Measurements from ENCODE around the gene ACTG1.
A peak's percentile ranks its signal among the peaks of the same experiment; 100 is the strongest.

The ACTG1 gene

GRCh38 chr17:81502471-81503017, 10.1 kb downstream of the ACTG1 start:
- no peak for TF ChIP-seq POLR2AphosphoS5 (IDR thresholded peaks at IDR 0.05; ENCODE audit: low read depth, low read length)
- no peak for TF ChIP-seq TAF1 (IDR thresholded peaks at IDR 0.05; ENCODE audit: low read depth, low read length)
- no peak for TF ChIP-seq PAX5 (IDR thresholded peaks at IDR 0.05; ENCODE audit: insufficient read depth, low read length, severe bottlenecking)
- no peak for TF ChIP-seq SPI1 (IDR thresholded peaks at IDR 0.05; ENCODE audit: low read depth, low read length)
- TF ChIP-seq POU2F2 (IDR thresholded peaks at IDR 0.05; ENCODE audit: low read depth, low read length): no peak
- no peak for TF ChIP-seq POLR2A (IDR thresholded peaks at IDR 0.05; ENCODE audit: low read depth, low read length)
- DNase-seq (ENCODE audit: insufficient read length, low spot score) (no peak), FAIRE-seq (no peak)

- no peak for DNase-seq (ENCODE audit: insufficient read length, low spot score)
- FAIRE-seq: no peak
- no peak for TF ChIP-seq PAX5 (IDR thresholded peaks at IDR 0.05; ENCODE audit: insufficient read depth, low read length, severe bottlenecking)
Observed at GRCh38 chr17:81500047-81500446, 12.6 kb downstream of the ACTG1 start.

- DNase-seq (ENCODE audit: insufficient read length, low spot score) (no peak), FAIRE-seq (no peak)
- no peak for TF ChIP-seq POU2F2 (IDR thresholded peaks at IDR 0.05; ENCODE audit: low read depth, low read length)
- no peak for TF ChIP-seq POLR2AphosphoS5 (IDR thresholded peaks at IDR 0.05; ENCODE audit: low read depth, low read length)
- no peak for TF ChIP-seq POLR2A (IDR thresholded peaks at IDR 0.05; ENCODE audit: low read depth, low read length)
- TF ChIP-seq TAF1 (IDR thresholded peaks at IDR 0.05; ENCODE audit: low read depth, low read length): no peak
- TF ChIP-seq PAX5 (IDR thresholded peaks at IDR 0.05; ENCODE audit: insufficient read depth, low read length, severe bottlenecking): no peak
- no peak for TF ChIP-seq SPI1 (IDR thresholded peaks at IDR 0.05; ENCODE audit: low read depth, low read length)
Observed at GRCh38 chr17:81499601-81499970, 13.0 kb downstream of the ACTG1 start.

- TF ChIP-seq POU2F2 (IDR thresholded peaks at IDR 0.05; ENCODE audit: low read depth, low read length) (no peak), TAF1 (IDR thresholded peaks at IDR 0.05; ENCODE audit: low read depth, low read length) (no peak), SPI1 (IDR thresholded peaks at IDR 0.05; ENCODE audit: low read depth, low read length) (no peak), PAX5 (IDR thresholded peaks at IDR 0.05; ENCODE audit: insufficient read depth, low read length, severe bottlenecking) (no peak), POLR2AphosphoS5 (IDR thresholded peaks at IDR 0.05; ENCODE audit: low read depth, low read length) (no peak), POLR2A (IDR thresholded peaks at IDR 0.05; ENCODE audit: low read depth, low read length) (no peak)
- DNase-seq (ENCODE audit: insufficient read length, low spot score) (no peak), FAIRE-seq (no peak)
Observed at GRCh38 chr17:81498953-81499600, 13.5 kb downstream of the ACTG1 start.

GRCh38 chr17:81494626-81495377, 17.8 kb downstream of the ACTG1 start:
- TF ChIP-seq PAX5 (IDR thresholded peaks at IDR 0.05; ENCODE audit: insufficient read depth, low read length, severe bottlenecking): no peak
- TF ChIP-seq POU2F2 (IDR thresholded peaks at IDR 0.05; ENCODE audit: low read depth, low read length): no peak
- TF ChIP-seq POLR2A (IDR thresholded peaks at IDR 0.05; ENCODE audit: low read depth, low read length): no peak
- TF ChIP-seq POLR2AphosphoS5 (IDR thresholded peaks at IDR 0.05; ENCODE audit: low read depth, low read length): no peak
- TF ChIP-seq TAF1 (IDR thresholded peaks at IDR 0.05; ENCODE audit: low read depth, low read length): no peak
- TF ChIP-seq SPI1 (IDR thresholded peaks at IDR 0.05; ENCODE audit: low read depth, low read length): no peak
- no peak for DNase-seq (ENCODE audit: insufficient read length, low spot score)
- peak; percentile 13 for FAIRE-seq

GRCh38 chr17:81493198-81494038, 19.2 kb downstream of the ACTG1 start:
- FAIRE-seq: no peak
- no peak for DNase-seq (ENCODE audit: insufficient read length, low spot score)
- no peak for TF ChIP-seq PAX5 (IDR thresholded peaks at IDR 0.05; ENCODE audit: insufficient read depth, low read length, severe bottlenecking)
- no peak for TF ChIP-seq TAF1 (IDR thresholded peaks at IDR 0.05; ENCODE audit: low read depth, low read length)
- TF ChIP-seq POLR2A (IDR thresholded peaks at IDR 0.05; ENCODE audit: low read depth, low read length): no peak
- no peak for TF ChIP-seq POLR2AphosphoS5 (IDR thresholded peaks at IDR 0.05; ENCODE audit: low read depth, low read length)
- no peak for TF ChIP-seq SPI1 (IDR thresholded peaks at IDR 0.05; ENCODE audit: low read depth, low read length)
- TF ChIP-seq POU2F2 (IDR thresholded peaks at IDR 0.05; ENCODE audit: low read depth, low read length): no peak

- DNase-seq (ENCODE audit: insufficient read length, low spot score) (no peak), FAIRE-seq (no peak)
- TF ChIP-seq POLR2AphosphoS5 (IDR thresholded peaks at IDR 0.05; ENCODE audit: low read depth, low read length): no peak
- TF ChIP-seq TAF1 (IDR thresholded peaks at IDR 0.05; ENCODE audit: low read depth, low read length): no peak
- no peak for TF ChIP-seq PAX5 (IDR thresholded peaks at IDR 0.05; ENCODE audit: insufficient read depth, low read length, severe bottlenecking)
- TF ChIP-seq POU2F2 (IDR thresholded peaks at IDR 0.05; ENCODE audit: low read depth, low read length): no peak
- no peak for TF ChIP-seq POLR2A (IDR thresholded peaks at IDR 0.05; ENCODE audit: low read depth, low read length)
- TF ChIP-seq SPI1 (IDR thresholded peaks at IDR 0.05; ENCODE audit: low read depth, low read length): no peak
Observed at GRCh38 chr17:81492706-81493105, 19.9 kb downstream of the ACTG1 start.

- DNase-seq (ENCODE audit: insufficient read length, low spot score) (no peak), FAIRE-seq (no peak)
- TF ChIP-seq POLR2AphosphoS5 (IDR thresholded peaks at IDR 0.05; ENCODE audit: low read depth, low read length): no peak
- TF ChIP-seq TAF1 (IDR thresholded peaks at IDR 0.05; ENCODE audit: low read depth, low read length): no peak
- TF ChIP-seq PAX5 (IDR thresholded peaks at IDR 0.05; ENCODE audit: insufficient read depth, low read length, severe bottlenecking): no peak
- TF ChIP-seq SPI1 (IDR thresholded peaks at IDR 0.05; ENCODE audit: low read depth, low read length): no peak
- TF ChIP-seq POU2F2 (IDR thresholded peaks at IDR 0.05; ENCODE audit: low read depth, low read length): no peak
- no peak for TF ChIP-seq POLR2A (IDR thresholded peaks at IDR 0.05; ENCODE audit: low read depth, low read length)
Observed at GRCh38 chr17:81492202-81492601, 20.4 kb downstream of the ACTG1 start.

- no peak for DNase-seq (ENCODE audit: insufficient read length, low spot score)
- FAIRE-seq: no peak
- TF ChIP-seq POLR2A (IDR thresholded peaks at IDR 0.05; ENCODE audit: low read depth, low read length) (no peak), POU2F2 (IDR thresholded peaks at IDR 0.05; ENCODE audit: low read depth, low read length) (no peak), TAF1 (IDR thresholded peaks at IDR 0.05; ENCODE audit: low read depth, low read length) (no peak), PAX5 (IDR thresholded peaks at IDR 0.05; ENCODE audit: insufficient read depth, low read length, severe bottlenecking) (no peak), SPI1 (IDR thresholded peaks at IDR 0.05; ENCODE audit: low read depth, low read length) (no peak), POLR2AphosphoS5 (IDR thresholded peaks at IDR 0.05; ENCODE audit: low read depth, low read length) (no peak)
Observed at GRCh38 chr17:81491761-81492160, 20.8 kb downstream of the ACTG1 start.
